Left cardiac atrium (tissue), 4 donors: ENCODE results near the gene PCBP3. TPM values are rescaled to one million over a fixed set of nuclear protein-coding genes. Genes with fewer than 3 reads are reported as not detected.
A peak's percentile ranks its signal among the peaks of the same experiment; 100 is the strongest.

Experiments used
- ATAC-seq, 2 donors: fragments of 200-7000 bp; cut with Tn5 transposase; one replicate each; pipeline ENCODE4 v1.9.1; 2020; ENCODE audit warnings: mild to moderate bottlenecking in 2 of 2, moderate library complexity in 2 of 2
- DNase-seq: peaks from one replicate; pipeline ENCODE4 v3.0.0-alpha.2; 2020
- intact Hi-C, 2 donors: fragments of 100-400 bp; cut with DNase I; formaldehyde crosslinking; loops; one replicate each; pipeline versions ENCODE4 v1.14.1 to v1.15.1; 2022 to 2023
- total RNA-seq, 2 donors: library from RNA; stranded (reverse); fragmentation: NEBNext Ultra II Directional; extraction: Animal tissue kit (Norgen Biotek cat#: 25700); gene quantifications; one replicate each; pipeline ENCODE4 v1.2.1, GENCODE V29; 2021
- donor health status: DM: no; HTN: yes; CAD: no.
- donor health status: DM: no; HTN: yes; CAD: no; lungs with severe emphysema.
- donor health status: DM: yes; HTN: yes; CAD: no.
- donor health status: Dilated cardiomyopathy.

The PCBP3 gene
- total RNA-seq, 2 donors from 2014 or later: 5.8 to 5.9 TPM

DNA sequence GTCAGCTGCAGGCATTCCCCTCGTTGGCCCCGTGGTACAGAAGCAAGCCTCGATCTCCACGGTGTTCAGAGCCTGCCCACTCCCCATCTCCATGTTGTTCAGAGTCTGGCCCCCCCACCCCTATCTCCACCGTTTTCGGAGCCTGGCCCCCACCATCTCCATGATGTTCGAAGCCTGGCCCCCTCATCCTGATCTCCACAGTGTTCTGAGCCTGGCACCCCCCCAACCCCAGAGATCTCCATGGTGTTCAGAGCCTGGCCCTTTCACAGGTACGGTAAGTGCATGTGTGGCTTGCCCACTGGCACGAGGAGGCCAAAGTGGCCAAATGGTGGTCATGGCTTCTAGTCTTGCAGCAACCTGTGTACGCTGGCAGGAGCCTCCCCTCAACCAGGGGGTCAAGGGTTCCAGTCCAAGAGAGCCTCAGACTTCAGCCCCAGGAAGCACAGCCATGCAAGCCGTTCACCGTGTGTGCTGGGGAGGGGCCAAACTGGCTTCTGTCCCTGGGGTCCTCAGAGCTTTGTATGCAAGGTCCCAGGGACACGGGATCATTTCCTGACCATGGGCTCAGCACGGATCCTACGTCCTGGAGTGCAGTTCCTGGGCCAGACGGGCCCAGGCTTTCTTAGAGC is 13.3 kb upstream of the PCBP3 start:
- intact Hi-C loops: no loop called here
- no peak for DNase-seq
- no peak for ATAC-seq

DNA sequence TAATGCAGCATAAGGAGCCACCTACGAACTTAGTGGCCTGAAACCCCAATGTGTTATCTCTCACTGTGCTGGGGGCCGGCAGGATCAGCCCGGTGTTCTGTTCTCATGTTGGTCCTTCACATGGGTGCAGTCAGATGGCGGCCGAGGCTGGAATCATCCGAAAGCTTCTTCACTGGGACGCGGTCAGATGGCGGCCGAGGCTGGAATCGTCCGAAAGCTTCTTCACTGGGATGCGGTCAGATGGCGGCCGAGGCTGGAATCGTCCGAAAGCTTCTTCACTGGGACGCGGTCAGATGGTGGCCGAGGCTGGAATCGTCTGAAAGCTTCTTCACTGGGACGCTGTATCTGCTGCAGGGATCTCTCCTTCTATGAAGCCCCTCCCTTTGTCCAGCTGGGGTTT is 12.6 kb upstream of the PCBP3 start:
- intact Hi-C loops: no loop called here
- no peak for ATAC-seq

DNA sequence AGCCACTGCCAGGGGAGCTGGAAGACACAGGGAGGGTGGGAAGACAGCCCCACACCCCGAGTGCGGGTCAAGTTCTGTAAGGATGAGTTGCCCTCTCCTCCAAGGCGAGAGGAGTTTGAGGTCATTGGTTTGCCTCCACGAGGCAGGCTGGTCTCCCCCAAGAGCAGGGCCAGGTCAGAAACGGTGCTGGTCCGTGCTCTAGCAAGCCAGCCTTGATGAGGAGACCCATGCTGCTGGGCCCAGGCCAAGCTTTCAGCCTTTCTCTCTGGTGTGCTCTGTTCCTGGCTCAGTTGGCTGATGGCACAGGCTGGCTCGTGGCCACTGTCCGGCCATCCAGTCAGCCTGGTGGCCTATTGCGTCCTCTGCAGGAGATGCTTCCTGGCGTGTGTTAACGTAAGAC is 12.0 kb upstream of the PCBP3 start:
- ATAC-seq (no peak), DNase-seq (no peak)
- intact Hi-C loops: no loop called here

More for the DNA sequence above, 12.6 kb upstream of the PCBP3 start:
- DNase-seq: no peak

DNA sequence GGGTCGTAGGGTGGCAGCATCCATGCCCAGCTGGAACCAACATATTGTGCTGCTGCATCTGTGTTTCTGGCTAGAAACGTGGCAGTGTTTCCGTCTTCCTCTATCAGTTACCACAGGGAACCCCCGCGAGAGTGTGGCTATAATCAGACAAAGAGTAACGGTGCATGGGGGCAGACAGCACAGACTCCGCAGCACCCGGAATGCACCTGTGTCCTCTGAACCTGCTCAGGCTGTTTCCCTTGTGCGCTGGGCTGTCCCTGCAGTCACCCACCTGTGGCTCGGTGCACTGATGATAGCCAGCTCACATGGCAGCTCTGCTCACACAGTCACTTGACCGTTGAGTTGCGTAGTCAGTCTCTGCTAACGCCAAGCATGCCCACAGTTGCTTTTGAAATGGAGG is 11.4 kb upstream of the PCBP3 start:
- ATAC-seq (no peak), DNase-seq (no peak)
- intact Hi-C loops: no loop called here

DNA sequence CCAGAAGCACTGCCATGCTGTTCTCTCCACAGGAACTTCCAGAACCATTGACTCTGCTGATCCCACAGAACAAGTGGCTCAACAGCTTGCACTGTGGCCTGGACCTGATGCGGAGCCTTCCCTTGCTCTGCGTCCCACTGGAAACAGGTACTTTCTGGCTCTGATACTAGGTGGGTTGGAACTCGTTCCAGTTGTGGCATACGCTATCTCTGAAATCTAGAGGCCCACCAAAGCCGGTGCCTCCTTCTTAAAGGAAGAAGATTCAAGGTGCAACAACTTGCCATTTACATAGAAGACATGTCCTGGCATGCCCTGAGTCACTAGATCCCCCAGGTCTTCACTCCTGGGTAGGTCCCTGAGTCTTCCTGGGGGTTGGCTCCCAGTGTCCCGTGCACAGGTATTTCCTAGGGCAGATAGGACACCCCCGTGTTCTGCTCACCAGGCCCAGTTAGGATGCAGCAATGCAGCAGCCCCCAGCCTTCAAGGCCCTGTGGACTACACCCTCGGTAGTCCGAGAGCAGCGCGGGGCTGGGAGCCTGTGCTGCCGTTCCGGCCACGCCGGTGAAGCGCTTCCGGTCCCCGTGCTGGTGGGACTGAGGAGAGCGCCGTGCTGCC is 10.8 kb upstream of the PCBP3 start:
- ATAC-seq: no peak
- DNase-seq: no peak
- intact Hi-C loops: no loop called here

DNA sequence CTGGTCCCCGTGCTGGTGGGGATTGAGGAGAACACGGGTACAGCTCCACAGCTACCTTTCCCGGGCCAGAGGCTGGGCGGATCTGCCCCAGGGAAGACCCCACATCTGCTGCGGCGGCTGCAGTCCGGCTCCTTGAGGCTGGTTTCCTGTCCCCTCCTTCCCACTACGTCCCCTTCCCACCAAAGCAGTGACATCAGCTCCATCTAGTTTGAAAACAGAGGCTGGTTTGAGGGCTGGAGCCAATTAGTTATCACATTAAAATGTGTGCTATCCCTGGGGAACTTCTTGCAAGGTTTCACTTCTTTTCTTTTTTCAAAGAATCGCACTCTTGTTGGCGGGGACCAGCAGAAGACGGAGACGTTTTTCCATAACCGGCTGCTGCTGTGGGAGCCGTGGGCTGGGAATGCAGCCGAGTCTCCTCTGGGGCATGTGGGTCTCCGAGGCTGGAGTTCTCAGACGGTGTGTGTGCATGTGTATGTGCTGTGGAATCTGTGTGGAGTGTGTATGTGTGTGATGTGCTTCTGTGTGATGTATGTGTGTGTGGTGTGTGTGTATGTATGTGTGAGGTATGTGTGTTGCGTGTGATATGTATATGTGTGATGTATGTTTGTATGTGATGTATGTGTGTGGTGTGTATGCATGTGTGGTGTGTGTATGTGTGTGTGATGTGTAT is 8.9 kb upstream of the PCBP3 start:
- intact Hi-C loops: no loop called here
- DNase-seq: no peak
- peak in 1 of 2 donors; percentile 48 for ATAC-seq

DNA sequence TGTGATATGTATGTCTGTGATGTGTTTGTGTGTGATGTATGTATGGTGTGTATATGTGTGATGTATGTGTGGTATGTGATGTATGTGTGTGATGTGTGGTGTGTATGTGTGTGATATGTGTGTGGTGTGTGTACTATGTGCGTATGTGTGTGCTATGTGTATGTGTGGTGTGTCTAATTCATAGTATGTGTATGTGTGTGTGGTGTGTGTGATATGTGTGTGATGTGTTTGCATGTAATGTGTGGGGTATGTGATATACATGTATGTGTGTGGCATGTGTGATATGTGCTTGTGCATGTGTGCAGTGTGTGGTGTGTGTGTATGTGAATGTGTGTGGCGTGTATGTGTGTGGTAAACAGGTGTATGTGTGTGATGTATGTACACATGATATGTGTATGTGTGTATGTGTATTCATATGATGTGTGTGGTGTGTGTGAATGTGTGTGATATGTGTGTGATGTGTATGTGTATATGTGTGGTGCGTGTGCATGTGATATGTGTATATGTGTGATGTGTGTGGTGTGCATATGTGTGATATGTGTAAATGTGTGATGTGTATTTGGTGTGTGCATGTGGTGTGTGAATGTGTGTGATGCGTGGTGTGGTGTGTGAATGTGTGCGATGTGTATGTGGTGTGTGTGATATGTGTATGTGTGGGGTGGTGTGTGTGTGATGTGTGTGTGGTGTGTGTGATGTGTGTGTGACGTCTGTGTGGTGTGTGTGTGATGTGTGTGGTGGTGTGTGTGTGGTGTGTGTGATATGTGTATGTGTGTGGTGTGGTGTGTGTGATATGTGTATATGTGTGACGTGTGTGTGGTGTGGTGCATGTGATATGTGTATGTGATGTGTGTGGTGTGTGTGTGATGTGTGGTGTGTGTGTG is 8.0 kb upstream of the PCBP3 start:
- ATAC-seq (no peak), DNase-seq (no peak)
- intact Hi-C loops: no loop called here

DNA sequence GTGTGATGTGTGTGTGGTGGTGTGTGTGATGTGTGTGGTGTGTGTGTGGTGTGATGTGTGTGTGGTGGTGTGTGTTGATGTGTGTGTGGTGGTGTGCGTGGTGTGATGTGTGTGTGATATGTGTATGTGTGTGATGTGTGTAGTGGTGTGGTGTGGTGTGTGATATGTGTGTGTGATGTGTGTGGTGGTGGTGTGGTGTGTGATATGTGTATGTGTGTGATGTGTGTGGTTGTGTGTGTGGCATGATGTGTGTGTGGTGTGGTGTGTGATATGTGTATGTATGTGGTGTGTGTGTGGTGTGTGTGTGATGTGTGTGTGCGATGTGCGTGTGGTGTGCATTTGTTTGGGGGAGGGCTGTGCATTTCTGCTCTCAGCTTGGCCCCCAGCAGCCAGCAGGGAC is 7.1 kb upstream of the PCBP3 start:
- intact Hi-C loops: no loop called here
- ATAC-seq: no peak

DNA sequence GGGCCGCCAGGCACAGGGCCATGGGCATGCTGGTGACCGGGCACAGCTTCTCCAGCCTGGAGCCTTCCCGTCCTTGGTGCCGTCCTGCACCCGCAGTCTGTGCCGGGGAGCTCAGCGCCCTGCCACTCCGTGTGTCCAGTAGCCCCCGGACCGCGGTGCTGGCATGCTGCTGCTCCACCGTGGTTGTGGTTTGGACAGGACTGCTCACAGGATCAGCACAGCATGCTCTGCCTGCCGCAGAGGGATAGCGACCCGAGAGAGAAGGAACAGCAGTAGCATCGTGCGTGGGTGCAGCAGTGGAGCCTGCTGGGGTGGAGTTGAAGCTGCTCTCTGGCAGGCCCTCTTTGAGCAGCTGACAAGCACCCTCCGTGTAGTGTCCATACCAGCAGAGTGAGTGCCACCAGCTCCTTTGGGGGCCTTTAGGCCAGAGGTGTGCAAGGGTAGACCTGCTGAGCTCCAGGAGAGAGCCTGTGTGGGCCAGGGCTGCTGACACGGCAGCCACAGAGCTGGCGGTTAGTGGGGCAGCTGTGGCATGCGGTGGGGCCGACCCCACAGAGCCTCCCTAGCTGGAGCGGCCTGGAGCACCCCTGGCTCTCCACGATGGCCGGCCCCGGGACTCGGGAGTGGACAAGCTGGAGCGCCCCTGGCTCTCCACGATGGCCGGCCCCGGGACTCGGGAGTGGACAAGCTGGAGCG is 6.4 kb upstream of the PCBP3 start:
- DNase-seq (no peak), ATAC-seq (no peak)

More for the DNA sequence above, 7.1 kb upstream of the PCBP3 start:
- DNase-seq: no peak

DNA sequence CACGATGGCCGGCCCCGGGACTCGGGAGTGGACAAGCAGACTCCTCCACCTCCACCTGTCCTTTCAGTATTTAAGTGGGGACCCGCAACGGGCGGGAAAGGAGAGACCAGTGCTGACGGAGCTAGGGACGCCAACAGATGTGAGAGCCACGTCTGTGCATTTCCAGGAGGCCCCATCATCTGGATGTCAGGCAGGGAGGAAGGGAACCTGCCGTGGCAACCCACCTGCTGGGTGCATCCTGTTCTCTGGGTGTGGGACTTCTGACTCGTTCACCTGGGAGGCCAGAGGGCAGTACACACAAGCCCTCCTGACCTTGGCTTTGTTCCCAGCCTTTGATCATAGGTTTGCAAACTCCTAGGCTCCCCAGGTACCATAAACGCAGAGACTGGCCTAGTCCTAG is 5.6 kb upstream of the PCBP3 start:
- ATAC-seq (no peak), DNase-seq (no peak)
- intact Hi-C loops: no loop called here

More for the DNA sequence above, 6.4 kb upstream of the PCBP3 start:
- intact Hi-C loops: no loop called here

DNA sequence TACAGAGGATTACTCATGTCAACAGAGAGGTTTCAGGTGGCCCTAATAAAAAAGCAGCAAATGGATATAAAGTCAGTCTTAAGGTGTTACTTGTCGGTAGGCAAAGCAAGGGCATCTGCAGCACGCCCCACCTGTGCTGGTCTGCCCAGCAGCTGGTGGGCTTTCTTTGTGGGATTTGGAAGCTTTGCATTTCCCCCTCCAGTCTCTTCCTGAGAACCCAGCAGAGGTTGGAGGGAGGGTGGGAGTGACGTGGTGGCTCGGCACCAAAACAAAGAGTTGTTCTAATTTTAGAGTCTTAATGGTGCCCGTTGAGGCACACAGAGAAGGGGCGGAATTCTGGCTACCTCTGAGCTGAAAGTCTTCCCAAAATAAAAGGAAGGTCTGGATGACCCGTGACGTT is 4.8 kb upstream of the PCBP3 start:
- DNase-seq (no peak), ATAC-seq (no peak)
- intact Hi-C loops: no loop called here

DNA sequence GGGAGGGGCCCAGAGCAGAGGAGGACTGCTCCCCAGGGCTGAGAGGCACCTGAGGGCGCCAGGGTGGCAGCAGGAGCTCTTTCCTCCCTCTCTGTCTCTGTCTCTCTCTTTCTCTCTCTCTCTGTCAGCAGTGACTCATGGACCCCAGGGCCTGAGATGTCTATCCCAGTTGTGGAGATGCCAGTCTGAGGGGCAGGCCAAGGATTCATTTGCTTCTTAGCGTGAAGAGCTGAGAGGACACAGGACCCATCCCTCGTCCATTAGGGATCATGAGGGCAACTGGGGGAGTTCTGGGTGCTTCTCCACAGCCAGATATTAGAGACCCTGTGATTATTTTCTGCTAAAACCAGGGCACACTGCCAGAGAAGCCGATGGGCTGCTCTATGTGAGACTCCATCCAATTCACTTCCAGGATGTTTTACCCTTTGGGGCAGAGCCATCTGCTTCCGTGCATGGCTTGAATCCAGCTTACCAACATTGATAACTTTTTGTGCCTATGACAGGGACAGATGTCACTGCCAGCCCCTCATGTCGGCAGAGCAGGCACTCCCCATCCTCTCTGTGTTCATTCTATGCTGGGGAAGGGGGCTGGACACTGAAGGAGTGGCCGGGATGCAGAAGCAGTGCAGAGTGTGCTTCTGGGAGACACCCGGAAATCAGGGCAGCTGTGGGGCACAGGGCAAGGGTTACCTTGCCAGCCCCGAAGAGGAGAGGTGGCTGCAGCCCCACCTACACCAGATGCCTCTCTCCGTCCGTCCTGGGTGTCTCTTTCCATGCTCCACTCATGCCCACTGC is 4.1 kb upstream of the PCBP3 start:
- ATAC-seq (no peak), DNase-seq (no peak)
- intact Hi-C loops: no loop called here

DNA sequence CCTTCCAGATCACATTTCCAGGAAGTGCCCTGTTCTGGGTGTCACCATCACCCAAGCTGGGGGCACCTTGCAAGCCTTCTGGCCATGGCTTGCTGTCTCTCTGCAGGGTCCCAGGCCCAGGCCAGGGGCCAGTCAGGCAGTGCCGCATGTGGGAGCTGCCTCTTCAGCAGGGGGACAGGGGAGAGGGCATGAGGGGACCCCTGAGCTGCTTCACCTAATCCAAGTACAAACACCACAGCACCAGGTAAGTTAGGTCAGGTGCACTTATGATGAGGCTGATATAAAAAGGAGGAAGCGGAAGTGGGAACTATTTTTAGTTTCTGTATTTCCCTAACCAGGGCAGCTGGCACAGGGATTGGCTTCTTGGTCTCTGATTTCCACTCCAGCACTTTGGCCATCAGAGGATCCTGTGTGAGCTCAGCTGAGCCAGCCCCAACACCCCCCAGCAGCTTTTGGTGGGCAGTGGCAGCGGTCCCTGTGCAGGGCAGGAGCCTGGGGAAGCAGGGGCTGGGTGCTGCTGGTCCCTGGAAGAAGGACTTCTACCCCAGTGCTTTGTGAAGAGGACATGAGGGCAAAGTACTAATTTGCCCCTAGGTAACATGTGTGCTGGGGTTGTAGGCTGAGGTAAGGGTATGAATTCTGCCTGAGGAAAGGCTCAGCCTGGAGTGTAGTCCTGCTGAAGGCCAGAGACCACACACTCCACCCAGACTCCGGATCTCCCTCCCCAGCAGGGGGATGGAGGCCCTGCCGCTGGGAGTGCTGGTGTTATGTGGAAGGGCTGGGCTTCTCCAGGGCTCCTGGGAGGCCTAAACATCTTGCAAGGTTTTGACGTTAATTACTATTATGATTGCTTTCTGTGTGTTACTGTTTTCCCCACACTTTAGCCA is 3.3 kb upstream of the PCBP3 start:
- DNase-seq (no peak), ATAC-seq (no peak)
- intact Hi-C loops: no loop called here

DNA sequence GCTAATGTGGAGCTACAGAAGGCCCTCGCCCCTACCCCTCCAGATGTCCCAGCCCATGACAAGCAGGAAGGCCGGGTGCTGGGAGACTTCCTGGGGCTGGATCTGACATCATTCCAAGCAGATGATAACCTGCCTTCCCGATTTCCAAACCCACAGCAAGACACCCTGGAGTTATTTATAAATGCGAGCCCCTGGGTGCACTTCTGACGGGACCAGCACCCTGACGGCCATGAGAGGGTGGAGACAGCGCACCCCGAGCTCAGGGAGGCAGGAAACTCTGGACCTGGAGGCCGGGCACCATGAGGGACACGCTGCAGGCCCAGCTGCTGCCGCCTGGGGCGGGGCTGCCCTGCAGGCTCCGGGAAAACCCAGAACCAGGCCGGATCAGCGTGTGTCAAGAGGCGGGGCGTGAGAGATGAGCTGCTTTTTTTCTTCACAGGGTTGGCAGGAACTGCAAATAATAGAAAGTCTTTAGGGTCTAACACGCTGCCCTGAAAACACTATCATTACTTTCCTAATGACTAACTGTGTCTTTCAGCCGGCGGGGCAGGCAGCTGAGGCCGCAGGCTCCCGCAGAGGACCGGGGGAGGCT is 2.5 kb upstream of the PCBP3 start:
- peak; percentile 63 for DNase-seq
- intact Hi-C loops: no loop called here
- no peak for ATAC-seq

DNA sequence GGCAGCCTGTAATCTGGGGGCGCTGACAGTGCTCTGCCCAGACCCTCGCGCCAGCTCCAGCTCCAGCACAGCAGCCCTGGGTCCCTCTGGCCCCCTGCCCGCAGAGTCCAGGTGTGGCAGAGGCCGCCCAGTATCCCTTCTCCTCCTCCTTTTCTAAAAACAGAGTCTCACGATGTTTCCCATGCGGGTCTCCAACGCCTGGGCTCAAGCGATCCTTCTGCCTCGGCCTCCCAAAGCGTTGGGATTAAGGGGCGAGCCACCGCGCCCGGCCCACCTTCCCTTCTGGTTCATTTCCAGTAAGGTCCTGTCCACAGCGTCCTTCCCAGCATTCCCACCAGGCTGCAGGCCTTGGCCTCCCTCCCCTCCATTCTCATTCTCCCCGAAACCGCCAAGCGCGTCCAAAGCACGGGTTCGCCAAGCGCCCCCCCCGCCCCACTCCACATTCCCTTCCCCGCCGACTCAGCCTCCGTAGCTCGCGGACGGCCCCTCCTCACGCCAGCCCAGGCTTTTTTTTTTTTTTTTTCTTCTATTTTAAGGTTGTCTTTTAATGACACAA is 2.0 kb upstream of the PCBP3 start:
- intact Hi-C loops: no loop called here
- ATAC-seq (no peak), DNase-seq (no peak)

DNA sequence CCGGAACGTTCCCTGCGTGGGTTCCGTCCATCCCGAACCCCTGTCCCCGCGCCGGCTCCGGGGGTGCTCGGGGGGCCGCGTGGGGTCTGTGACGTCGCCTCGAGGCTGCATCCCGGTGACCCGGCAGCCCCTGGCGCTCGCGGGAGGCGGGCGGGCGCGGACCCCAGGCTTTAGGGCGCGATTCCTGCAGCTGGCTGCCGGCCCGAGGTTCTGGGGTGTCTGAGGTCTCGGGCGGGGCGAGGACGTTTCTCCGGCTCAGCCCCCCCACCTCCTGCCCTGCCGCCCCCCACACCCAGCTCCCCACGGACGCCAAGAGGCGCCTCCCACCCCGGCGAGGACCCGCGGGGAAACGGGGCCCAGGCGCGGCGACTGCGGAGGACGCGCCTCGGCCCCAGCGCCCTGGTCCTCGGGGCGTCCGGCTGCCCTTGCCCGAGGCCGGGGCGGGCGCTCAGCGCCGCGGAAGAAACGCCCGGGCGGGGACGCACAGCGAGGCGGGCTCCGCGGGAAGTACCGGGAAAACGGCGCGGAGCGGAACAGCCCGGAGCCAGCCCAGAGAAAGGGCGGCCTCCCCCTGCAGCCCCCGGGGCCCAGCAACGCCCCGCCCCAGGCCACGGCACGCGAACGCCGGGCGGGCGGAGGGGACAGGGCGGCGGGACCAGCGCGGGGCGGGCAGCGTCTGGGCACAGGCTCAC is 1.3 kb upstream of the PCBP3 start:
- intact Hi-C loops: no loop called here
- DNase-seq (peak; percentile 42), ATAC-seq (peak in 1 of 2 donors; percentile 1)
